HepG2 (cell line): ENCODE data around the gene POLR2F. TPM values are rescaled to one million over a fixed set of nuclear protein-coding genes. Genes with fewer than 3 reads are reported as not detected.

Experiments used
- AGO1 ChIP-seq: fragments of 200-400 bp; formaldehyde crosslinking; IDR thresholded peaks from 2 replicates; pipeline ENCODE4 v1.6.1; 2017; ENCODE audit warnings: mild to moderate bottlenecking, low read depth, low read length, moderate library complexity; ENCODE audit not compliant: poor library complexity, severe bottlenecking
- ATF7 ChIP-seq, 2 experiments: fragments of 450-650 bp in 1 of 2; sonication (generic) in 1 of 2; formaldehyde crosslinking in 1 of 2; IDR thresholded peaks; 2 replicates each; pipeline versions ENCODE4 v1.4.0 to v1.6.1; 2016 to 2020; ENCODE audit warnings: antibody characterized with exemption in 1 of 2, mild to moderate bottlenecking in 1 of 2, missing genetic modification reagents in 1 of 2
- CHD4 ChIP-seq: fragments of 200-600 bp; sonication (generic); IDR thresholded peaks from 2 replicates; pipeline ENCODE4 v1.7.0; 2017; ENCODE audit warnings: mild to moderate bottlenecking, low read length, borderline replicate concordance
- E2F5 ChIP-seq: sonication (generic); formaldehyde crosslinking; conservative IDR thresholded peaks from 2 replicates; pipeline ENCODE4 v1.4.0; 2020; ENCODE audit warnings: missing genetic modification reagents
- ELF1 ChIP-seq: sonication (generic); formaldehyde crosslinking; IDR thresholded peaks from 2 replicates; pipeline ENCODE4 v1.4.0; 2020; ENCODE audit warnings: missing genetic modification reagents
- GTF3A ChIP-seq: sonication (generic); formaldehyde crosslinking; conservative IDR thresholded peaks from 2 replicates; pipeline ENCODE4 v1.4.0; 2020; ENCODE audit warnings: mild to moderate bottlenecking, missing genetic modification reagents
- HMG20B ChIP-seq: conservative IDR thresholded peaks from 2 replicates; pipeline ENCODE4 v1.6.1; 2016; ENCODE audit warnings: missing genetic modification reagents, missing compliant biosample characterization
- HMGA1 ChIP-seq: sonication (generic); formaldehyde crosslinking; conservative IDR thresholded peaks from 2 replicates; pipeline ENCODE4 v1.4.0; 2020; ENCODE audit warnings: missing genetic modification reagents
- HOXA5 ChIP-seq: sonication (generic); formaldehyde crosslinking; IDR thresholded peaks from 2 replicates; pipeline ENCODE4 v1.4.0; 2020; ENCODE audit warnings: missing genetic modification reagents
- HOXD1 ChIP-seq: sonication (generic); formaldehyde crosslinking; IDR thresholded peaks from 2 replicates; pipeline ENCODE4 v1.5.0; 2020; ENCODE audit warnings: missing genetic modification reagents
- KDM5A ChIP-seq: fragments of 200-600 bp; sonication (generic); IDR thresholded peaks from 2 replicates; pipeline ENCODE4 v1.7.0; 2018; ENCODE audit warnings: antibody characterized with exemption, mild to moderate bottlenecking, low read length, borderline replicate concordance
- KLF13 ChIP-seq: sonication (generic); formaldehyde crosslinking; IDR thresholded peaks from 2 replicates; pipeline ENCODE4 v1.4.0; 2020; ENCODE audit warnings: mild to moderate bottlenecking, missing genetic modification reagents
- KLF9 ChIP-seq: IDR thresholded peaks from 2 replicates; pipeline ENCODE4 v1.6.1; 2016; ENCODE audit warnings: low read depth
- MBD4 ChIP-seq: IDR thresholded peaks from 2 replicates; pipeline ENCODE4 v1.6.1; 2012; ENCODE audit warnings: low read length, inconsistent platforms, borderline replicate concordance
- MXD4 ChIP-seq: IDR thresholded peaks from 2 replicates; pipeline ENCODE4 v1.6.1; 2016; ENCODE audit warnings: mild to moderate bottlenecking, missing biosample characterization, missing genetic modification reagents
- MYC ChIP-seq: sonication (generic); formaldehyde crosslinking; IDR thresholded peaks from 2 replicates; pipeline ENCODE4 v1.9.0; 2021; ENCODE audit warnings: missing genetic modification reagents, borderline replicate concordance
- PBX2 ChIP-seq: IDR thresholded peaks from 2 replicates; pipeline ENCODE4 v1.6.1; 2016; ENCODE audit warnings: control low read depth
- POLR2A ChIP-seq, 2 experiments: IDR thresholded peaks; 2 replicates each; pipeline ENCODE4 v1.6.1; 2011; ENCODE audit warnings: low read depth in 2 of 2, low read length in 2 of 2, mild to moderate bottlenecking in 1 of 2, moderate library complexity in 1 of 2; ENCODE audit not compliant: insufficient read depth in 1 of 2
- RFX3 ChIP-seq: IDR thresholded peaks from 2 replicates; pipeline ENCODE4 v1.6.1; 2016; ENCODE audit warnings: missing biosample characterization, missing genetic modification reagents
- XRCC5 ChIP-seq: fragments of 200-400 bp; formaldehyde crosslinking; optimal IDR thresholded peaks from 2 replicates; pipeline ENCODE3; 2017; ENCODE audit warnings: mild to moderate bottlenecking, low read length
- ZBTB38 ChIP-seq: sonication (generic); formaldehyde crosslinking; IDR thresholded peaks from 2 replicates; pipeline ENCODE4 v1.5.1; 2020; ENCODE audit warnings: mild to moderate bottlenecking, missing genetic modification reagents
- ZBTB43 ChIP-seq: sonication (generic); formaldehyde crosslinking; conservative IDR thresholded peaks from 2 replicates; pipeline ENCODE4 v1.4.0; 2020; ENCODE audit warnings: missing genetic modification reagents
- ZNF331 ChIP-seq: sonication (generic); formaldehyde crosslinking; IDR thresholded peaks from 2 replicates; pipeline ENCODE4 v1.4.0; 2020; ENCODE audit warnings: missing genetic modification reagents
- ZNF33B ChIP-seq: sonication (generic); formaldehyde crosslinking; IDR thresholded peaks from 2 replicates; pipeline ENCODE4 v1.5.1; 2020; ENCODE audit warnings: mild to moderate bottlenecking, missing genetic modification reagents
- ZNF451 ChIP-seq: sonication (generic); formaldehyde crosslinking; IDR thresholded peaks from 2 replicates; pipeline ENCODE4 v1.5.0; 2020; ENCODE audit warnings: mild to moderate bottlenecking, missing genetic modification reagents
- ZNF546 ChIP-seq: sonication (generic); formaldehyde crosslinking; conservative IDR thresholded peaks from 2 replicates; pipeline ENCODE4 v1.8.1; 2023; ENCODE audit warnings: mild to moderate bottlenecking, missing genetic modification reagents
- ZNF883 ChIP-seq: sonication (generic); formaldehyde crosslinking; IDR thresholded peaks from 2 replicates; pipeline ENCODE4 v1.5.1; 2020; ENCODE audit warnings: mild to moderate bottlenecking, missing genetic modification reagents; ENCODE audit errors: not compliant biosample characterization
- polyA plus RNA-seq, 8 experiments: library from polyadenylated mRNA; depleted of rRNA in 3 of 8; stranded (reverse) in 7 of 8; unstranded in 1 of 8; fragments of >200 nt; fragmentation: Illumina TruSeq in 4 of 8; extraction: Trizol in 4 of 8; gene quantifications; 2 replicates each; pipeline versions ENCODE4 v1.2.1 to v1.2.3, GENCODE V29; 2011 to 2016; ENCODE audit warnings: low read depth in 4 of 8, missing spikeins in 1 of 8, mixed read lengths in 1 of 8; ENCODE audit not compliant: insufficient read depth in 1 of 8
- total RNA-seq, 5 experiments: library from RNA; depleted of rRNA; stranded (reverse); fragments of >200 nt; fragmentation: Illumina TruSeq; extraction: Trizol; gene quantifications; 2 replicates each; pipeline ENCODE4 v1.2.3, GENCODE V29; 2016; ENCODE audit warnings: low read depth in 1 of 5
- TF ChIP-seq, protein P1 (sequence below): IDR thresholded peaks from 2 replicates; pipeline ENCODE4 v1.6.1; 2016; ENCODE audit warnings: missing compliant biosample characterization, missing genetic modification reagents, borderline replicate concordance

Gene POLR2F
- total and polyA plus RNA-seq, 2 of the 13 experiments (the other 11 are each of a cell fraction or from before 2014, with no cell fraction given): 135 to 158 TPM

GRCh38 chr22:37953437-37954179 lies at the start of gene POLR2F, which contains the start of gene C22orf23 (continued):
- no peak for TF ChIP-seq ZNF546 (CRISPR knock-in tag)
- peak; percentile 61; the same call in 1 of the 2 replicates for TF ChIP-seq KLF9
- TF ChIP-seq ZBTB38 (CRISPR knock-in tag): 0 out of 2 replicates have a peak, but pooled peaks have one; percentile 12
- TF ChIP-seq KLF13 (CRISPR knock-in tag): no peak
- peak; percentile 96 for TF ChIP-seq ELF1 (CRISPR knock-in tag)
- TF ChIP-seq CHD4: no peak
- TF ChIP-seq AGO1: peak; percentile 67
- no peak for TF ChIP-seq HMG20B (CRISPR knock-in tag)
- TF ChIP-seq MXD4 (CRISPR knock-in tag): peak; percentile 87
- TF ChIP-seq POLR2A (IDR thresholded peaks at IDR 0.05; ENCODE audit: insufficient read depth in 1 of 2, low read depth in 2 of 2, low read length in 2 of 2): peak; percentile 52 to 89; a peak in 3 of 4 replicates
- TF ChIP-seq GTF3A (CRISPR knock-in tag): no peak
- TF ChIP-seq E2F5 (CRISPR knock-in tag): 0 out of 2 replicates have a peak, but pooled peaks have one; percentile 48
- no peak for TF ChIP-seq ZNF451 (CRISPR knock-in tag)
- TF ChIP-seq ZNF33B: no peak
- TF ChIP-seq XRCC5: no peak
- TF ChIP-seq ZNF883 (CRISPR knock-in tag): peak; percentile 58
- TF ChIP-seq MYC (CRISPR knock-in tag): peak; percentile 73
- 0 out of 2 replicates have a peak, but pooled peaks have one; percentile 52 for TF ChIP-seq HOXA5 (CRISPR knock-in tag)
- TF ChIP-seq ZBTB43 (CRISPR knock-in tag): no peak
- peak; percentile 85 for TF ChIP-seq KDM5A
- no peak for TF ChIP-seq HMGA1 (CRISPR knock-in tag)
- TF ChIP-seq PBX2: no peak
- TF ChIP-seq HOXD1: peak; percentile 54; the same call in 1 of the 2 replicates
- peak; percentile 77 for TF ChIP-seq RFX3 (CRISPR knock-in tag)
- TF ChIP-seq ZNF331 (CRISPR knock-in tag): peak; percentile 35; the same call in 1 of the 2 replicates
- no peak for TF ChIP-seq ATF7 (IDR thresholded peaks at IDR 0.05)
- TF ChIP-seq ATF7 (CRISPR knock-in tag; IDR thresholded peaks at IDR 0.05): no peak
- TF ChIP-seq, protein P1, sequence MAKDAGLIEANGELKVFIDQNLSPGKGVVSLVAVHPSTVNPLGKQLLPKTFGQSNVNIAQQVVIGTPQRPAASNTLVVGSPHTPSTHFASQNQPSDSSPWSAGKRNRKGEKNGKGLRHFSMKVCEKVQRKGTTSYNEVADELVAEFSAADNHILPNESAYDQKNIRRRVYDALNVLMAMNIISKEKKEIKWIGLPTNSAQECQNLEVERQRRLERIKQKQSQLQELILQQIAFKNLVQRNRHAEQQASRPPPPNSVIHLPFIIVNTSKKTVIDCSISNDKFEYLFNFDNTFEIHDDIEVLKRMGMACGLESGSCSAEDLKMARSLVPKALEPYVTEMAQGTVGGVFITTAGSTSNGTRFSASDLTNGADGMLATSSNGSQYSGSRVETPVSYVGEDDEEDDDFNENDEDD: peak; percentile 45; the same call in 1 of the 2 replicates
- no peak for TF ChIP-seq MBD4
